GM21423 (cell line): ENCODE measurements around the gene FAM47E.
"Not testable (repeated sequence)": the region's sequence is repeated elsewhere in the genome, so short reads cannot be mapped to it uniquely, and the experiment has no call there.

Experiments used
- ATAC-seq: cut with Tn5 transposase; IDR thresholded peaks from one replicate; pipeline ENCODE4 v1.9.1; 2021; ENCODE audit warnings: mild to moderate bottlenecking, moderate library complexity; ENCODE audit not compliant: unreplicated experiment

The FAM47E gene

DNA sequence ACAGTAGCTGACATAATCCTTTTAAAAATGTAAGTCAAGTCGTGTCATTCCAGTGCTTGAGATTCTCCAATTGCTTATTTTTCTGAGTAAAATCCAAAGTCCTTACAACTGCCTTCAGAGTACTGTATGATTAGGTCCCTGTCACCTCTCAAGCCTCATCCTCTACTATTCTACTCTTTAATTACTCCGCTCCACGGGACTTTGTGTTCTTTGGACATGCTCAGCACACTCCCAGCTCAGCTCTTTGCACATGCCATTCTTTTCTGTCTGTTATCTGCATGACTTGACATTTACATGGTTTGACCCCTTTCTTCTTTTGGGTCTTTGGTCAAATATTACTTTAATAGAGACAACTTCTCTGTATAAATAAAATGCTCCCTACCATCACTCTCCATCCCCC lies 15.1 kb downstream of the FAM47E start:
- no peak for ATAC-seq

DNA sequence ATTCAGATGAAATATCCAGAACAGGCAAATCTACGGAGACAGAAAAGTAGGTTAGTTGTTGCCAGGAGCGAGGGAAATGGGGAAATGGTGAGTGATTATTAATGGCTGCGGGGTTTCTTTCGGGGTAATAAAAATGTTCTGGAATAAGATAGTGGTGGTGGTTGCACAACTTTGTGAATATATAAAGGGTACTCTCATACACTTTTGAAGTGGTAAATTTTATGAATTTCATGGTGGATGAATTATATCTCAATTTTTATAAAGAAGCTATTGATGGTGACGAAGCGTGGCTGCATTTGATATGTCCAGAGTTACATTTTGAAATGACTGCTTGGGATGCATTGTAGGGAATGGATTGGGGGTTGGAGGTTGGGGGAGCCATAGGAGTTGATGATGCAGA lies 16.3 kb downstream of the FAM47E start:
- ATAC-seq, result no peak

DNA sequence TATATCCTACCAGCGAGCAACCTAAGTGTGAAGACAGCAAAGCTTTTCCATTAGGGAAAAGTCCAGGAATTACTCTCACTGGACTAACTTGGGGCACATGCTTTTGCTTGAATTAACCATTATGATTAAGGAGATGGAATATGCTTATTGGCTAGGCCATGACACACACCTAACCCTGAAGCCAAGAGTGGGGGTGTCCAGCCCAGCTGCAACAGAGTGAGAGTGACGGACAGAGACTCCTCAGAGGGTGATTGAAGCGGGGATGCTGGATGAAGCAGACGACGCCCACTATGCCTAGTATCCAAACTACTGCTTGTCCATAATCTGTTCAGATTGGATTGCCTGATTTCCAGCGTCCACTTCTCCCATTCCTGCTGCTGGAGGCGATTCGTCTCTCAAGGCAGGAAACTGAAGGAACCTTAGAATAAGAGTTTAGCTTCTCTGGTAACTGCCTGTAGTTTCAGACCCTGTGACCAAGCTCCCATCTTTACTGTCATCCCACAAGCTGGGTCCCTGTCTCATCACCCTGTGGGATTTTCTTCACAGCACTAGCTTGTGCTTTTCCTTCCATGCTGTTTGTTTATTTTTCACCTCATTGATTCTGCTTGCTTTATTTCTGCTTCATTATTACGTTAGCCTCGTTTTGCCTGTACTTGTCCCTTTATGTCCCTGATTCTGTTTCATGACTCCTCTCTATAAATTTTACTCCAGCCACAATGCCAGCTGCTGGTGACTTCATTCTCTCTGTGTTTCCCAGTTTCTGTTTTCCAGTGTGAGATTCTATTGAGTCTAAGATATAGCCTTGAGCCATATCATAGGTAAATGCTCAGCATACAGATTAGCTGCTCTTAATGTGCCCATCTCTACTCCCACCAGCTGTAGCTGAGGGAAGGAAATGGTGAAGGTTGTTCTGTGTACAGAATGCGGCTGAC lies 19.0 kb downstream of the FAM47E start:
- ATAC-seq, result no peak

DNA sequence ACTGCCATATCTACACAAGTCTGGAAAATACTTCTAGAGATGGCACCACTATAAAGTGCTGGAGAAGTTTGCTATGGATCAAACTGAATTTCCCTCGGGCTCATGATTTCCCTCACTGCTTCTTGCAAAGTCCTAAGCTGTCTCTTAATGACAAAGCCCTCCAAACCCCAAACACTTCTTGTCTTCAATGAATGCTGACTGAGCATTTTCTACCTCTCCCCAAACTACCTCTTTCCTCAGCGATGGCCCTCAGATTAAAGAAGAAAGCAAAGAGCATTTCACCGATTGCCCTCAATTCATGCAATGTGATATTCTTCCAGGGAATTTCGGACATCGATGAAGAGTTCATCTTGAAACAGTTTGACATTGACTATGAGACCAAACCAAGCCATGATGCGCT lies 19.7 kb downstream of the FAM47E start:
- no peak for ATAC-seq

DNA sequence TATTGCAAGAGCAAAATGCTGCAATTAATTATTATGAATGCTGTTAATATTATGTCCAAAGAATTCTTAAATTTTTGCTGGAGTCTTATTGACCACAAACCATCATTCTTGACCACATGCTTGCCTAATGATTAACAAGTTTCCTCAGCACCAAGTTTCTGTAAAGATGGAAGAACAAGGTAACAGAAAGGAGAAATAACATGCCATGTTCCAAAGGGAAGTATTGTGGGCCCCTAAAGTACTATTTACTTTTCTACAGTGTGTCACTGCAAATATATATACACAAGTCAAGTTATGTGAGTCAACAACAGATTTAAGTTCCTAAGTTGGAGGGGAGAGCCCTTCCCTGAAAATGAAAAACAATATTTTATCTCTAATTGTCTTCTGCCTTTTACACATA lies 20.6 kb downstream of the FAM47E start:
- ATAC-seq, result no peak

DNA sequence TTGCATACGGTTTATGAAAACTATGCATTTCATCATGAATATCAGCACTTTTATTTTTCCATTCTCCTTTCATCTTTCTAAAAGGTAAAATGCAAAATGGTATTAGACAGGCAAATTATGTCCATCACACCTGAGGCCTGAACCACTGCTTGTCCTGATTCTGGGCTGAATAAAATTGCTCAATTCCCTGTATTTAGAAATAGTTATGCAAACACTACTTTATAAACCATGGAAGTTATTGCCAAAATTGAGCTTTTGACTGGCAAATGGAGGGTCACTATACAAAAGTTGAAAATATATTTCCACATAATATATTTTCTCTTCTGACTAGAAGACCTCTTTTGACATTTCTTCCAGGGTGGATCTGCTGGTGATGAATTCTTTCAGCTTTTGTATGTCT lies 21.1 kb downstream of the FAM47E start:
- no peak for ATAC-seq

DNA sequence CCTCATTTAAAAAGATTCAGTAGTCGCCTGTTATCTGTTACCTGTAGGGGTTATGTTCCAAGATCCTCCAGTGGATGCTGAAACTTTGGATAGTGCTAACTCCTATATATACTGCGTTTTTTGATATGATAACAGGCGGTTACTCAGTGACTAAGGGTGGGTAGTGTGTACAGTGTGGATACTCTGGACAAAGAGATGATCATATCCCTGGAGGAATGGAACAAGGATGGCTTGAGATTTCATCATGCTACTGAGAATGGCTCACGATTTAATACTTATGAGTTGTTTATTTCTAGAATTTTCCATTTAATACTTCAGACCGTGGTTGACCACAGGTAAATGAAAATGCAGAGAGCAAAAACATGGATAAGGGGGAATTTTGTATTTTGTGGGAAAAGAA lies 21.5 kb downstream of the FAM47E start:
- ATAC-seq, result no peak

DNA sequence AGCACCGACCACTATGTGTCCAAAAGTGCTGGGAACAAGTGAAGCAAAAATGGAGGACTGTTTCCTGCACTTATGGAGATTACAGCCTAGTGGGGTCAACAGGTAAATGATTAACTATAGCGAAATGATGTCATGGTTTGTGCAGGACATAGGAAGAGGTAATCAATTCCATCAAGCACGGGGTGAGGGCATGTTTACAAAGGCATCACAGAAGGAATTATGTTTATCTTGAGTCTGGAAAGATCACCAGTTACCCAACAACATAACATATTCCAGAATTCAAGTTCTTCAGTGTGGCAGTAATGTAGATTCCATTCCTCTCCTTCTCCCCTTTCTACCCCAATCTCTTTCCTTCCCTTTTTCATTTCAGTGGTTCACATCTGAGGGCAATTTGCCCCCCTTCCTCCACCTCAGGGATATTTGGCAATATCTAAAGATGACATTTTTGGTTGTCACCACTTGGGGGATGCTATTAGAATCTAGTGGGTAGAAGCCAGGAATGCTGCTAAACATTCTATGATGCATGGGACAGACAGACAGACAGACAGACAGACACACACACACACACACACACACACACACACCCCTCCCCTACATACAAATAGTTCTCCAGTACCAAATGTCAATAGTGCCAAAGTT lies 24.1 kb downstream of the FAM47E start:
- no peak for ATAC-seq

DNA sequence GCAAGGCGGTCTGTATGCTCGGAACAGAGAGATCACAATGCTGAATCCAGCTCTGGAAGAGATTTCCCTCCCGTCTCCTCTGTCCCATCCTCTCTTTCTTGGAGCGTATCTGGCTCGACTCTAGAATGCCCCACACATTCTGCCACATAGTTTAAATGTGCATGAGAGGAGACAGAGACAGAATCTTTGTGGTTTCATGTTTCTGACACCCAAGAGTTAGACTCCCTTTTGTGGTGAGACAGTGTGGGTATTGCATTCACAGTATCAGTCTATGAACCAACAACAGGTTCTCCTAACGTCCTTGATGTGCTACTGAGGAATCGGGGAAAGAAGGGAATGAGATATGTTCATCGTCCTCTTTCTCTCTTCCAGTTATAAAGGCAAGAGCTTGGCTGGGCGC lies 25.3 kb downstream of the FAM47E start:
- no peak for ATAC-seq

DNA sequence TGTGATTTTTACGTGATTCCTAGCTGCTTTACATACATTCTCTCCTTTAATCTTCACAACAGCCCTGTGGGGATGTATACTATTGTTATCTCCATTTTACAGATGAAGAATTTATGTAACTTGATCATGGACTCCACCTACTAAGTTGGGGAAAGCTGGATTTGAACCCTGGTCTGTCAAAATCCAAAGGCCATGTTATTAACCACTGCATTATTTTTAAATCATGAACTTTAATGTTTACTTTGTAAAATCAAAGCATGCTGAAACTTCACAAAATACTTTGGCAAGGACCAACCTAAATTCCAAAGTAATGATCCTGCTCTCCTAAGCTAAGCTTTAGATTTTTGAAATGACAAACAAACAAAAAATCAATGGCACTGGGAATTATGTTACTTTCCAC lies 26.1 kb downstream of the FAM47E start:
- no peak for ATAC-seq

DNA sequence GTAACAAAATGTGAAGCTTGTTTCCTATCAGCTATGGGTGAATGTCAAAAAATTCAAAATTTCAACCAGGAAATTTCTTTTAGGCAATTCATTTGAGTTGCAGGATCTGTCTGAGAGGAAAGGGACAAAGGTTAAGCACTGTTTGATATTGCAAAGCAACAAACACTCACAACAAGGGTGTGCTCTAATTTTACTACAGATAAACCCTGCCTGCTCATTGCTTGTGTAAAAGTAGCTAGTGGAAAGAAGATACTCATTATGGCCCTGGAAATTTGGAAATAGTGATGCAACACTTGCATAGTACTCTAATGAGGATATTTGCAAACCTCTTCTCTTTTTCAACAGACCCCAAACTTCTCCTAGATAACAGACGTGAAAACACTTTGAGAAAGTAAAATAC lies 27.1 kb downstream of the FAM47E start:
- no peak for ATAC-seq

DNA sequence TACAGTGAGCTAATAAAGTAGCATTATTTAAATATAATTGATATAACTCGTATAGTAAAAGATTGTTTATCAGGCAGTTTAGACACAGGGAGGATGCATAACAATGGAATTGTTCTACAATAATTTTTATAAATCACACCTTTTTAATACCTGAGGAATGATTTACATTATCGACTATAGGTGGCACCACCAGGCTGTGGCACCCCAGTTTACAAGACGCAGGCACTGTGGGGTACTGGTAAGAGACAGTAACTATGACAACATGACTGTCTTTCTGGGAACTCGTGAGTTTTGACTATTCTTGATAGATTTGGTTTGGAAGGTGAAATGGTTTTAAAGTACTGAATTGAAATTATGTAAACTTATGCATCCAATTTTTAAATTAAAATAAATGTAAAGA lies 27.9 kb downstream of the FAM47E start:
- ATAC-seq, result no peak

DNA sequence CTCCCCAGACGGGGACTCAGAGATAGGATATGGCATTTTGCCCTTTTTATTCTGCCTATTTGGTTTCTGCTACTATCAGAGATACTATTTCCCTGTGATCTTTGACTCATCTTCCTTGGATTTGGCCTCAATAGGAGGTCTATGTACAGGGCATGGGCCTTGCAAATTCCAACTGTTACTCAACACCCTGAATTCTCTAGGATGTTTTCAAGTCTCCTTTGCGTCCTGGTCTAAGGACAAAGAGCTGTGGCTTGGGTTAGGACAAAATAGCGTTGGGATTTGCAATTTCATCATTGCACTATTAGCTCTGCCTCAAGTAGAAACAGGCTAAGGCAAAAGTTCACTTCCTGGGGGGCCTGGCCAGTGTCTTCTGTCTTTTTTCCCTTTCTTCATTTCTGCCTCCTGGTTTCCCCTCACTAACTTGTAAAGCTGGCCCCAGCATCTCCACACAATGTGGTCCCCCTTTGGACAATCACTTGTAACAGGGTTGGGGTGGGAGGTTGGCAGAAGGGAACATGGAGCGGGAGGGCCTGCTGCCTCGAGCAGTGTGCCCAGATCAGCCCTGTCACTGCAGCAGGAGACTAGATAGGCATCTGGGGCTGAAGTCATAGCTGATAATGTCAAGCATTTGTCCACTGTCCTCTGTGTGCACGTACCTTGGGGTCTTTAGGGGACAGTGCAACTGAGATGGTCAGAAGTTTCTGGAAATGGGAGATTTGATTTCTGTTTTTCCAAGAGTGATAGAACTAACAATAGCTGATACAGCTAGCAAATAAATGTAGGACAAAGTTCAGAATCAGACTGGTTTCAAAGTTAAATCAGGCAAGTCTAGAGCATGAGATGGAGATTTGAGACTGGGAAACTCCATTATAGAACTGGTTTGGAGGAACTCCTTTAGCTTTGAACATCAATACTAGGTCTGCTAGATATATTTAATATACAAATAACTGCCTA lies 29.2 kb downstream of the FAM47E start:
- no peak for ATAC-seq

DNA sequence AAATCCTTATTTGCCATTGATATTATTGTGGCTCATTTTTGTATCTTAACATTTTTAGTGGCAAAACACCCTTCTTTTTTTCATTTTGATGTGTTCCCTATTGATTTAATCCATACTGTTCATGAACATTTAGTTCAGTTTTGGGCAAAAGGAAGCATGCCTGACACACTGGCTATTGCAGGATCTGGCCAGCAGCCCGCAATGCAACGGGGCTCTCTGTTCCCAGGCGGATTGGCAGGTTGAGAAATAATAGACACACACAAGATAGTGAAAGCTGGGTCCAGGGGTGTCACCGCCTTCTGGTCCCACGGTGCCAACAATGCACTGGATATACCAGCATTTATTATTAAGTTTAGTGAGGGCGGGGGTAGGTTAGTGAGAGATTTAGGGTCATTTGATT lies 30.1 kb downstream of the FAM47E start:
- ATAC-seq, result not testable (repeated sequence)

DNA sequence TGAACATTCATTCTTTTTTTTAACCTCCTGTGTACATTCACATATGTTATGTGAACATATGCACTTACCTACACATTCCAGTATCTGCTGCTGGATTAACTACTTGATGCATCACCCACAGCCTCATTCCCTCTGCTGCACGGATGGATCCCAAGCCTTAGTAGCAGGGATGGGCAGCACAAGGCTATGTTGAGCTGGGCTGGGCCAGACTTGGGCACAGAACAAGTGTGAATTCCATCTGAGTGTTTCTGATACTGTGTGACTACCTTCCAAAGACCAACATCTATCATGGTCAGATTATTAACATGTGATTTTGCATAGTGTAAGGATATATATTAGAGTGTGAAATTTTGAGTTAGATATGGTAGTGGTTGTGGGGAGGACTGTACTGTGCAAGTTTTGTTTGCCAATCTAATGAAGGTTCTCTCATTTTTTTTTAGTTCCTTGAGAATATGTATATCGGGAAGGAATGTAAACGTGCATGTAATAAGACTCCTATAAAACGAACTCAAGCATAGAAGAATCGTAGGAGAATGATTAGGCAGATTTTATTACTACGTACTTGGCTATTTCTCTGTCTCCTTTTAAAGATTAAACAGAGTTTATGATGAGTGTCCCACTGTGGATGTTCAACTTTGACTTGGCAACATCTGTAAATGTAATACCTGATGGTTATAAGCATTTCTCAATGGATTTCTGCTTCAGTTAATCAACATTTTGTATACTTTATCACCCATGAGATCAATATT lies 31.6 kb downstream of the FAM47E start:
- no peak for ATAC-seq

DNA sequence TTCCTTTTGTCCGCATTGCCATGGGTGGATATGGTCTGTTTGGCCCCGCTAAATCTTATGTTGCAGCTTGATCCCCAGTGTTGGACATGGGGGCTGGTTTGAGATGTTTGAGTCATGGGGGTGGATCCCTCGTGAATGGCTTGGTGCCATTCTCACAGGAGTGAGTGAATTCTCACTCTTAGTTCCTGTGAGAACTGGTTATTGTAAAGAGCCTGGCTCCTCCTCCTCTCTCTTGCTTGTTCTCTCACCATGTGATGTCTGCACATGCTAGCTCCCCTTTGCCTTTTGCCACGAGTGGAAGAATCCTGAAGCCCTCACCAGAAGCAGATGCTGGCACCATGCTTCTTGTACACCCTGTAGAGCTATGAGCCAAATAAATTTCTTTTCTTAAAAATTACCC lies 32.4 kb downstream of the FAM47E start:
- no peak for ATAC-seq

DNA sequence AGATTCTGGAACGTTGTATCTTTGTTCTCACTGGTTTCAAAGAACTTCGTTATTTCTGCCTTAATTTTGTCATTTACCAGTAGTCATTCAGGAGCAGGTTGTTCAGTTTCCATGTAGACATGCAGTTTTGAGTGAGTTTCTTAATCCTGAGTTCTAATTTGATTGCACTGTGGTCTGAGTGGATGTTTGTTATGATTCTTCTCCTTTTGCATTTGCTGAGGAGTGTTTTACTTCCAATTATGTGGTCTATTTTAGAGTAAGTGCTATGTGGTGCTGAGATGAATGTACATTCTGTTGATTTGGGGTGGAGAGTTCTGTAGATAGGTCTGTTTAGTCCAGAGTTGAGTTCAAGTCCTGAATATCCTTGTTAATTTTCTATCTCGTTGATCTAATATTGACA lies 36.3 kb downstream of the FAM47E start:
- not testable (repeated sequence) for ATAC-seq

DNA sequence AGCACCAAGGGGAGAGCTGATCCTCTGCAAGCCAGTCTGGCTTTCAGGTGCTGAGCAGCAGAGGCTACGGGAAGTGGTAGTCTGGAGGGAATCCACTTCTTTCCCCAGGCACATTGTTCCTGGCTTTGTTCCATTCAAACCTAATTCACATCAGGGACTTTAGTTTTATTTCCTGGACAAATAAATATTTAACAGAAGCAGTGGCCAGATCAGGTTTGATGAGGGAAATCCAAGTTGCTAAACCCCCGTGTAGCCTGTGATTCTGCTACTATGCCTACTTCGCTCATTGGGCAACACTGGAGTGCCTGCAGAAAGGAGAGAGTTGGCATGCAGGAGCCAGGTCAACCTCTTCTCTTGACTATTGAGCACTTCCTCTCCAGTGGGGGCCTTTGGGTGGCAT lies 41.2 kb downstream of the FAM47E start:
- no peak for ATAC-seq

DNA sequence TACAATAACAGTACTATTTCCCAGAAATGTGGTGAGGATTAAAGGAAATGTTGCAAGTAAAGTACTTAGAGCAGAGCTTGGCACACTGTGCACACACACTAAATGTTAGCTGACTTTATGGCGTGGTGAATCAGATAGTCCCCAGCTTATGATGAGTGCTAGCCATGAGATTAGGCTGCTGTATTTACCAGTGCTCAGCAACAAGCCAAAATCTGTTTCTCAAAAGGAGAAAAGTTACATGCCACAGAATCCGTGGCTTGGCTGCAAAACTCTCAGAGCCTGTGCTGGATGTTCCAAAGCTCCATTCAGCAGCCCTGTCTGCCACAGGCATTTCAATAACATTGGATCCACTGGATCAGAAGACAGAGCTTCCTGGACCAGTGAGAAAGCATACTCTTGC lies 42.3 kb downstream of the FAM47E start:
- ATAC-seq, result no peak

DNA sequence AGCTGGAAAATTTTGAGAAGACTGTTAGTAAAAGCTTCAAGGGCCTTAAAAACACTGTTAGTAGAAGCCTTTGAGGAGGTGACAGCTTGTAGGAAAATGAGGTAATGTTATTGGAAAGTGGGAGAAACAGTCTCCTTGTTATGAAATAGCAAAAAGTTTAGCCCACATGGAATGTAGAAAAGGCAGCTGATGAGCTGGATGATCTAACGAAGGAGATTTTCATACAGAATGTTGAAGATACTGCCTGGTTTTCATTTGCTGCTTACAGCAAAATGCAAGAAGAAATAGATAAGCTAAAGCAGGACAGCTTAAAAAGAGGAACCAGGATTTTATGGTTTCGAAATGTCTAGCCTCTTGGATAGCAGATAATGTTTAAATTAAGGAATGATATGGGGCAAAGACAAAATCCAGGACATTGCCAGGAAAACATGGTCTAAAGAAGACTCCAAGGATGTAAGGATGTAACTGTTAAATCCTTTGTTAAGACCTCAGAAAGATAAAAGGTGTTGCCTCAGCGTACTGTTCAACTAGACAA lies 44.8 kb downstream of the FAM47E start:
- ATAC-seq, result no peak
